Neural crest cell (in vitro differentiated cells): ENCODE results near the gene NRG2. TPM values are rescaled to one million over a fixed set of nuclear protein-coding genes. Genes with fewer than 3 reads are reported as not detected.

Experiments
- DNase-seq: peaks from one replicate; pipeline ENCODE4 v3.0.0; 2021; ENCODE audit warnings: low read depth, mixed read lengths, low spot score
- H3K27ac Mint-ChIP-seq: one replicate; pipeline ENCODE4 v1.8.0; 2021; ENCODE audit warnings: mild to moderate bottlenecking, mixed read lengths; ENCODE audit not compliant: unreplicated experiment
- H3K27me3 Mint-ChIP-seq: 2 replicates; pipeline ENCODE4 v1.8.0; 2021; ENCODE audit warnings: low read depth, mild to moderate bottlenecking, mixed read lengths
- H3K36me3 Mint-ChIP-seq: 2 replicates; pipeline ENCODE4 v1.8.0; 2021; ENCODE audit warnings: low read depth, mild to moderate bottlenecking, mixed read lengths
- H3K4me1 Mint-ChIP-seq: 2 replicates; pipeline ENCODE4 v1.8.0; 2021; ENCODE audit warnings: mixed read lengths
- H3K4me3 Mint-ChIP-seq: one replicate; pipeline ENCODE4 v1.8.0; 2021; ENCODE audit warnings: mild to moderate bottlenecking, mixed read lengths
- H3K9me3 Mint-ChIP-seq: 2 replicates; pipeline ENCODE4 v1.8.0; 2021; ENCODE audit warnings: mixed read lengths
- CTCF ChIP-seq: fragments of 200-600 bp; sonication (generic); conservative IDR thresholded peaks from 2 replicates; pipeline ENCODE4 v1.5.0; 2021; ENCODE audit warnings: antibody characterized with exemption, mild to moderate bottlenecking
- total RNA-seq: library from RNA; stranded (reverse); gene quantifications from 2 replicates; pipeline ENCODE4 v1.2.1, GENCODE V29; 2021

NRG2 gene
- total RNA-seq, 1 donor from 2014 or later = 0.82 TPM

DNA sequence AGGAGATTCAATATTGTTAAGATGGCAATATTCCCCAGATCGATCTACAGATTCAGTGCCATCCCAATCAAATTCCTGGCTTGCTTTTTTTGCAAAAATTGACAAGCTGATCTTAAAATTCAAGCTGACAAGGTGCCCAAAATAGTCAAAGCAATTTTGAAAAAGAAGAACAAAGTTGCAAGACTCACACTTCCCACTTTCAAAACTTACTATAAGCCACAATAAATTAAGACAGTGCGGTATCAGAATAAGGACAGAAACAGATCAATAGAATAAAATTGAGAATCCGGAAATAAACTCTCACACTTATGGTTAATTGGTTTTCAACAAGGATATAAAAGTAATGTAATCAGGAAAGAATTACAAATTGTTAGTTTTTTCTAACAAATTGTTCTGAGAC, 97.1 kb downstream of the NRG2 start:
- Mint-ChIP-seq H3K9me3 (peaks cover 7% of the 10 kb centered on the region), H3K27ac (no peak overlapping the region), H3K4me3 (no peak overlapping the region), H3K36me3 (no peaks in the 10 kb centered on the region), H3K4me1 (no peaks in the 10 kb centered on the region), H3K27me3 (peaks cover 60% of the 10 kb centered on the region)
- TF ChIP-seq CTCF = no peak
- no peak for DNase-seq

DNA sequence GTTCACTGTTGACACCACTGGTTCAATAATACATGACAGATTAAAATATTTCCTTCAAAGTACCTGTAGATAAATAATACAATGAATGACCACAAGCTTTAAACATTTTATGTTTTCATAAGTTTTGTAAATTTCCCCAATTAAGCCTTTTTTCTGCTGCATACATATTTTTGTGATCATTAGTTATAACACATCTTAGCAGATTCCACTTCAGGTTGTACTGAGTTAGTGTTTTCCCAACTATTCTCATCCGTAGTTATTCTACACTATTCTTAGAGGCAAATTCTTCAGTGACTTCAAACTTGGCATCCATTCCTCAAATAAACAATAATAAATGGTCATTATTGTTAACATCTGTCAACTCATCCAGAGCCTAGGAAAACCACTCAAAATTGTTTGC, 100.9 kb downstream of the NRG2 start:
- peaks cover 3% of the 10 kb centered on the region for H3K36me3 Mint-ChIP-seq
- no peak overlapping the region for H3K27ac Mint-ChIP-seq
- no peaks in the 10 kb centered on the region for H3K4me1 Mint-ChIP-seq
- no peak for DNase-seq
- peaks cover 18% of the 10 kb centered on the region for H3K9me3 Mint-ChIP-seq
- H3K4me3 Mint-ChIP-seq = no peak overlapping the region
- H3K27me3 Mint-ChIP-seq = peaks cover 77% of the 10 kb centered on the region
- no peak for TF ChIP-seq CTCF

DNA sequence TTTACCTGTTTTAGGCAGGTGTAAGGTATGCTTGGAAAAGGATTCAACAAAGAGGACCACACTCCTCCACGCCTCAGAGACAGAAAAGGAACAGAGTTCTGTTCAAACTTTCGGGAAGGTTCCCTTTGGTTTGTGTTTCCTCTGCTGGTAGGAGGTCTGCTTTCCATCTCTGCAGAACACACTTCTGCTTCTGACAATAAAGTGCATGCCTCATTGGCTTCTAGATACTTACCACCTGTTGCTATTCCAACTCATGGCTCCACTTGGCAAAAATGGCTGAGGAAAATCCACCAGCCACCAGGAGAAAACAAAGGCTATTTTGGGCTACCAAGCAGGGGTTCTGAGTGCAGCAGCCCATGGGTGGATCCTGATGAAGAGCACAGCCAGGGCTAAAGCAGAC, 112.7 kb downstream of the NRG2 start:
- Mint-ChIP-seq H3K36me3 (no peaks in the 10 kb centered on the region), H3K27me3 (peaks cover 52% of the 10 kb centered on the region), H3K27ac (no peak overlapping the region), H3K4me3 (no peak overlapping the region), H3K9me3 (no peaks in the 10 kb centered on the region), H3K4me1 (no peaks in the 10 kb centered on the region)
- DNase-seq = no peak
- TF ChIP-seq CTCF = no peak

- no peak for TF ChIP-seq CTCF
- no peaks in the 10 kb centered on the region for H3K9me3 Mint-ChIP-seq
- no peaks in the 10 kb centered on the region for H3K36me3 Mint-ChIP-seq
- no peak overlapping the region for H3K27ac Mint-ChIP-seq
- H3K4me1 Mint-ChIP-seq = no peaks in the 10 kb centered on the region
- H3K4me3 Mint-ChIP-seq = no peak overlapping the region
- DNase-seq = no peak
- peaks cover 52% of the 10 kb centered on the region for H3K27me3 Mint-ChIP-seq
Measured at GRCh38 chr5:139926797-139927503, 116.1 kb downstream of the NRG2 start.

GRCh38 chr5:139925650-139926640, 117.2 kb downstream of the NRG2 start:
- TF ChIP-seq CTCF = no peak
- no peaks in the 10 kb centered on the region for H3K4me1 Mint-ChIP-seq
- H3K9me3 Mint-ChIP-seq = no peaks in the 10 kb centered on the region
- H3K27me3 Mint-ChIP-seq = peaks cover 55% of the 10 kb centered on the region
- DNase-seq = no peak
- H3K36me3 Mint-ChIP-seq = no peaks in the 10 kb centered on the region
- H3K27ac Mint-ChIP-seq = no peak overlapping the region
- H3K4me3 Mint-ChIP-seq = no peak overlapping the region
